Tibial artery (tissue), 4 donors: Measurements from ENCODE around the gene ABCA6.

Experiments
- DNase-seq, 2 donors: peaks; one replicate each; pipeline ENCODE4 v3.0.0-alpha.2; 2019
- H3K27ac ChIP-seq, 2 donors: fragments of 200-600 bp; sonication (generic) in 1 of 2; 1 replicate in 1 of 2; 2 replicates in 1 of 2; pipeline ENCODE4 v1.5.1; 2018 to 2019; ENCODE audit warnings: mild to moderate bottlenecking in 1 of 2
- H3K27me3 ChIP-seq, 2 donors: fragments of 200-600 bp; sonication (generic) in 1 of 2; one replicate each; pipeline versions ENCODE4 v1.5.1 to v1.6.0; 2016 to 2019
- H3K36me3 ChIP-seq, 3 donors: fragments of 200-600 bp; sonication (generic) in 2 of 3; one replicate each; pipeline ENCODE4 v1.5.1; 2016 to 2019; ENCODE audit warnings: mild to moderate bottlenecking in 2 of 3
- H3K4me1 ChIP-seq, 4 donors: fragments of 200-600 bp; sonication (generic) in 2 of 4; 1 replicate in 3 of 4; 2 replicates in 1 of 4; pipeline ENCODE4 v1.5.1; 2016 to 2019
- H3K4me3 ChIP-seq, 2 donors: fragments of 200-600 bp; sonication (generic) in 1 of 2; 1 replicate in 1 of 2; 2 replicates in 1 of 2; pipeline ENCODE4 v1.5.1; 2018 to 2019; ENCODE audit warnings: mild to moderate bottlenecking in 2 of 2
- H3K9me3 ChIP-seq, 3 donors: fragments of 200-600 bp; sonication (generic) in 1 of 3; one replicate each; pipeline ENCODE4 v1.5.1; 2016 to 2019
- intact Hi-C: fragments of 100-400 bp; cut with DNase I; formaldehyde crosslinking; loops from one replicate; pipeline ENCODE4 v1.15.0; 2023; ENCODE audit warnings: low total_unique reads
- TF ChIP-seq, protein P1 (sequence below), 2 experiments: fragments of 200-600 bp in 1 of 2; fragments of 450-650 bp in 1 of 2; IDR thresholded peaks; one replicate each; pipeline ENCODE4 v1.5.1; 2017 to 2019; ENCODE audit warnings: antibody characterized with exemption in 2 of 2, mild to moderate bottlenecking in 1 of 2, moderate library complexity in 1 of 2

Gene ABCA6

DNA sequence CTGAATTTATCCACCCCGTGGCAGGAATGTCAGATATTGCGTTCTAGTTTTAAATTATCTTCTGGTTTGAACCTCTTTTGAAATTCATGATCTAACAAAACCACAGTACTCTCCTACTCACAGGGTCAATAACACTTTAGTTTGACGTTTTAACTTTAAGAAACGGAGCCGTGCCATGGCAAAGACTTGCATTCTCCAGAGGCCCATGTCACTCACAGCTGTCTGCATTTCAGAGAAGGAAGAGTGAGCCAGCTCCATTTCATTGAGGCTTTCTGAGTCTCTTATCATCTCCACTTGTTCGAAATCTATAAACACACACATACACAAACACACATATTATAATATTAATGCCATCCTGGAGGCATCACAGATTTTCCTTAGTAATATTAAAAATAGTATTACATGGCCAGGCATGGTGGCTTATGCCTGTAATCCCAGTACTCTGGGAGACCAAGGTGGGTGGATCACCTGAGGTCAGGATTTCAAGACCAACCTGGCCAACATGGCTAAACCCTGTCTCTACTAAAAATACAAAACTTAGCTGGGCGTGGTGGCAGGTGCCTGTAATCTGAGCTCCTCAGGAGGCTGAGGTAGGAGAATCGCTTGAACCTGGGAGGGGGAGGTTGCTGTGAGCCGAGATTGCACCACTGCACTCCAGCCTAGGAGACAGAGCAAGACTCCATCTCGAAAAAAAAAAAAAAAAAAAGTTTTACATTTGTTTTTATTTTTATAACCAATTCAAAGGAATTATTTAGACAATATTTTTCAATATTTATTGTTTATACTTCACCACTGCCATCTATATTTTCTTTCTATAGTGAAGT lies 35.6 kb downstream of the ABCA6 start:
- H3K27me3 ChIP-seq = no peaks in the 10 kb centered on the region
- TF ChIP-seq, protein P1, sequence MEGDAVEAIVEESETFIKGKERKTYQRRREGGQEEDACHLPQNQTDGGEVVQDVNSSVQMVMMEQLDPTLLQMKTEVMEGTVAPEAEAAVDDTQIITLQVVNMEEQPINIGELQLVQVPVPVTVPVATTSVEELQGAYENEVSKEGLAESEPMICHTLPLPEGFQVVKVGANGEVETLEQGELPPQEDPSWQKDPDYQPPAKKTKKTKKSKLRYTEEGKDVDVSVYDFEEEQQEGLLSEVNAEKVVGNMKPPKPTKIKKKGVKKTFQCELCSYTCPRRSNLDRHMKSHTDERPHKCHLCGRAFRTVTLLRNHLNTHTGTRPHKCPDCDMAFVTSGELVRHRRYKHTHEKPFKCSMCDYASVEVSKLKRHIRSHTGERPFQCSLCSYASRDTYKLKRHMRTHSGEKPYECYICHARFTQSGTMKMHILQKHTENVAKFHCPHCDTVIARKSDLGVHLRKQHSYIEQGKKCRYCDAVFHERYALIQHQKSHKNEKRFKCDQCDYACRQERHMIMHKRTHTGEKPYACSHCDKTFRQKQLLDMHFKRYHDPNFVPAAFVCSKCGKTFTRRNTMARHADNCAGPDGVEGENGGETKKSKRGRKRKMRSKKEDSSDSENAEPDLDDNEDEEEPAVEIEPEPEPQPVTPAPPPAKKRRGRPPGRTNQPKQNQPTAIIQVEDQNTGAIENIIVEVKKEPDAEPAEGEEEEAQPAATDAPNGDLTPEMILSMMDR (IDR thresholded peaks at IDR 0.05) = no peak
- H3K36me3 ChIP-seq = peaks cover 0 to 4% (median 0%) of the 10 kb centered on the region in 3 donors
- no peaks in the 10 kb centered on the region for H3K9me3 ChIP-seq
- no peak overlapping the region for H3K27ac ChIP-seq
- intact Hi-C loops = no loop called here
- H3K4me3 ChIP-seq = no peak overlapping the region
- H3K4me1 ChIP-seq = no peaks in the 10 kb centered on the region
- no peak for DNase-seq

DNA sequence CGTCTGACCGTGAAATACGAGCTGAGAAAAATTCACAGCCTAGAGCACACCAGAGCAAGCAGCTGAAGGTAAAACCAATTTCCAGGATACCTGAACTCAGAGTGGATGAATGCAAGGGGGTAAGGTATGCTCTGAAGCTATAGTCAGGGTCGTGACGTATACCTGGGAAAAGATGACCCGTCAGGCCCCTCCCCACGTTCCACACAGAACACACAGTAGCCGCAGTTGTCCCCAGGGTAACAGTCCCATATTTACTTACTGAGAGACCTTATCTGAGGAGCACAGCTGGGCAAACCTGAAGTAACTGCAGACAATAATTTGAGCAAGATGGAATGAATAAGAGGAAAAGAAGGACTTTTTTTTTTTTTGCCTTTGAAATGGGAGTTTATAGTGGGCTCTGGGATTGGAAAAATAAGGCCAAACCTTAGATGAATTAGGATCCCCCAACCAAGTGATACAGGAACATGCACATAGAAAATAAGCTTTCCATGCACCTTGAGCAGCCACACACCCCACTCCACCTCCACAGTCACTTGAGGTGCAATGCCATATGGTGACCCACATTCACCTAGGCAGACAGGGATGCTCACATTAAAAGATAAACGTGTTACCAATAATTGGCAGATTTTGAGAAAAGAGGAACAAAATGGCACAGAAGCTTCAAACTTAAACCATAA lies 38.0 kb downstream of the ABCA6 start:
- no peaks in the 10 kb centered on the region for H3K36me3 ChIP-seq
- H3K27me3 ChIP-seq = no peaks in the 10 kb centered on the region
- H3K4me3 ChIP-seq = no peak overlapping the region
- H3K9me3 ChIP-seq = no peaks in the 10 kb centered on the region
- TF ChIP-seq, protein P1 (IDR thresholded peaks at IDR 0.05) = no peak
- intact Hi-C loops = no loop called here
- DNase-seq = no peak
- H3K4me1 ChIP-seq = no peaks in the 10 kb centered on the region
- H3K27ac ChIP-seq = no peak overlapping the region

DNA sequence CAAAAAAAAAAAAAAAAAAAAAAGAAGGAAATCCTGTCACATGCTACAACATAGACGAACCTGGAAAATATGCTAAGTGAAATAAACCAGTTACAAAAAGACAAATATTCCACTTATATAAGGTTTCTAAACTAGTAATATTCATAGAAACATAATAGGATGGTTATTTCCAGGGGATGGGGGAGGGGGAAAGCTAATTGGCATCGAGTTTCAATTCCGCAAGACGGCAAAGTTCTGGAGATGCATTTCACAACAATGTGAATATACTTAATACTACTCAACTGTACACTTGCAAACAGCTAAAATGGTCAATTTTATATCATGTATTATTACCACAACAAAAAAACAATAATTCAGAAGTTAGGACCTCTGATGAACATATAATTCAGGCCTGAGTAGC lies 43.1 kb downstream of the ABCA6 start:
- Histone ChIP-seq H3K9me3 (no peaks in the 10 kb centered on the region), H3K27ac (no peak overlapping the region), H3K36me3 (peaks cover 0 to 4% (median 0%) of the 10 kb centered on the region in 3 donors), H3K27me3 (no peaks in the 10 kb centered on the region), H3K4me1 (no peaks in the 10 kb centered on the region), H3K4me3 (no peak overlapping the region)
- no peak for DNase-seq
- intact Hi-C loops = no loop called here
- TF ChIP-seq, protein P1 (IDR thresholded peaks at IDR 0.05) = no peak

DNA sequence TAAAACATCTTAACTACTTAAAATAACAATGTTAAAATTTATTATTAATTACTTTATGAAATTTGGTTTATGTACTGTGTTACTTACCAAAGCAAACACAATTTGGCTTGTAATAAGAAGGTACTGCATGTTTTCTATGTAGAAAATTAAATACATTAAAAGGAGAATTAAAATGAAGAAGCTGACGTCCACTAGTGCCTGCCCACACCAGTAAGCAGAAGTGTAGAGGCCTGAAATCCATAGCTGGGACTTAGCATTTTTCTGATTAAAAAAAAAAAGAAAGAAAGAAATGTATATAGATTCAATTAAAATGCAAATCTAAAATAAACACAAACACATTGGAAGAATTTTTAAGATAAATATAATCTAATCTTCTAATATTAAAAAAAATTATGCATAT lies 45.2 kb downstream of the ABCA6 start:
- H3K9me3 ChIP-seq = no peaks in the 10 kb centered on the region
- intact Hi-C loops = no loop called here
- peaks cover 0 to 4% (median 0%) of the 10 kb centered on the region in 3 donors for H3K36me3 ChIP-seq
- no peak overlapping the region for H3K27ac ChIP-seq
- no peak overlapping the region for H3K4me3 ChIP-seq
- no peaks in the 10 kb centered on the region for H3K4me1 ChIP-seq
- TF ChIP-seq, protein P1 (IDR thresholded peaks at IDR 0.05) = no peak
- no peak for DNase-seq
- no peaks in the 10 kb centered on the region for H3K27me3 ChIP-seq

DNA sequence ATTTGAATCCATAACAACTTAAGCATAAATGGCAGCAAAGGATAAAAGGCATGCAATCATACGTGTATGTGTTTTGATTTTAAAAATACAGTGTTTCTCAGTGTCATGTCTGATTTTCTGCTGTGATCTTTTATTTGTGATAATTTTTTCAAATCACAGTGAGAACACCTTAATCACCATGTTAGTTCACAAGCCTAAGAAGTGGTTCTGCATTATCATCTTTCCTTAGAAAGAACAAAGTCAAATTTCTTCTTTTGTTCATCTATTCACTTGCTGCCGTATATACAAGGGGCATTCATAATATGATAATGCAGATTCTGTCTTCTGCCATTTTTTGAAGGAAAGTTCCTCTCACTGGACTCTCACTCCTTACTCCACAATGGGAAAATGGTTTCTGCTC lies 47.7 kb downstream of the ABCA6 start:
- no peak for DNase-seq
- intact Hi-C loops = no loop called here
- H3K27ac ChIP-seq = no peak overlapping the region
- peaks cover 0 to 4% (median 0%) of the 10 kb centered on the region in 3 donors for H3K36me3 ChIP-seq
- no peaks in the 10 kb centered on the region for H3K27me3 ChIP-seq
- TF ChIP-seq, protein P1 (IDR thresholded peaks at IDR 0.05) = no peak
- no peak overlapping the region for H3K4me3 ChIP-seq
- H3K4me1 ChIP-seq = no peaks in the 10 kb centered on the region
- no peaks in the 10 kb centered on the region for H3K9me3 ChIP-seq
